Renal cortical epithelial cell (primary cell): ENCODE results near the gene SNX18. TPM values are rescaled to one million over a fixed set of nuclear protein-coding genes. Genes with fewer than 3 reads are reported as not detected.

Experiments used
- DNase-seq: peaks from one replicate; pipeline ENCODE4 v3.0.0-alpha.2; 2011; ENCODE audit warnings: low read depth
- total RNA-seq: library from RNA; depleted of rRNA; stranded (reverse); fragments of >200 nt; gene quantifications from 2 replicates; pipeline ENCODE4 v1.2.3, GENCODE V29; 2014

Gene SNX18
- total RNA-seq, 1 donor from 2014 or later = 16.7 TPM

DNA sequence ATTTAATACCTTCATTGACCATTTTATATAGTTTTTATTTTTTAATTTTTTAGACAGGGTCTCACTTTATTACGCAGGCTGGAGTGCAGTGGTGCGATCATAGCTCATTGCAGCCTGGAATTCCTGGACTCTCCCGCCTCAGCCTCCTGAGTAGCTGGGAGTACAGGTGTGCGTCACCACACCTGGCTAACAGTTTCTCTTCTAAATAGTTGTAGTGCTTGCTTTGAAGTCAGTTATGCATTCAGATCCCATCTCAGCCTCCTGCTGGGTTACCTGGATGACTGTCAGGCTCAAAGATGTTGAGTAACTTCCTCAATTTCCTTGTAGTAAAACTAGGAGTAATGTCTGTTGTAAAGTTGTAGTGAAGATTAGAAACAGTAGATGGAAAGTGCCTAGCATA is 21.4 kb downstream of the SNX18 start:
- DNase-seq = no peak

DNA sequence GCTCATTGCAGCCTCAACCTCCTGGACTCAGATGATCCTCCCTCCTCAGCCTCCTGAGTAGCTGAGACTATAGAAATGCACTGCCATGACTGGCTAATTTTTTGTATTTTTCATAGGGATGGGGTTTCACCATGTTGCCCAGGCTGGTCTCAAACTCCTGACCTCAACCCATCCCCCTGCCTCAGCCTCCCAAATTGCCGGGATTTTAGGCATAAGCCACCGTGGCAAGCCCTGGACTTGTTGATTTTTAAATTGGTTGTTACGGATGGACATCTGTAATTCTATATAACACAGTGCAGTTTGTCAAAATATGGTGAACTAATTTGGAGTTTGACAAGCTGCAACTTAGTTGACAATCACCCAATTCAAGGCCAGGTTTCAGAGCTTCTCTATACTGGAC is 22.7 kb downstream of the SNX18 start:
- no peak for DNase-seq

DNA sequence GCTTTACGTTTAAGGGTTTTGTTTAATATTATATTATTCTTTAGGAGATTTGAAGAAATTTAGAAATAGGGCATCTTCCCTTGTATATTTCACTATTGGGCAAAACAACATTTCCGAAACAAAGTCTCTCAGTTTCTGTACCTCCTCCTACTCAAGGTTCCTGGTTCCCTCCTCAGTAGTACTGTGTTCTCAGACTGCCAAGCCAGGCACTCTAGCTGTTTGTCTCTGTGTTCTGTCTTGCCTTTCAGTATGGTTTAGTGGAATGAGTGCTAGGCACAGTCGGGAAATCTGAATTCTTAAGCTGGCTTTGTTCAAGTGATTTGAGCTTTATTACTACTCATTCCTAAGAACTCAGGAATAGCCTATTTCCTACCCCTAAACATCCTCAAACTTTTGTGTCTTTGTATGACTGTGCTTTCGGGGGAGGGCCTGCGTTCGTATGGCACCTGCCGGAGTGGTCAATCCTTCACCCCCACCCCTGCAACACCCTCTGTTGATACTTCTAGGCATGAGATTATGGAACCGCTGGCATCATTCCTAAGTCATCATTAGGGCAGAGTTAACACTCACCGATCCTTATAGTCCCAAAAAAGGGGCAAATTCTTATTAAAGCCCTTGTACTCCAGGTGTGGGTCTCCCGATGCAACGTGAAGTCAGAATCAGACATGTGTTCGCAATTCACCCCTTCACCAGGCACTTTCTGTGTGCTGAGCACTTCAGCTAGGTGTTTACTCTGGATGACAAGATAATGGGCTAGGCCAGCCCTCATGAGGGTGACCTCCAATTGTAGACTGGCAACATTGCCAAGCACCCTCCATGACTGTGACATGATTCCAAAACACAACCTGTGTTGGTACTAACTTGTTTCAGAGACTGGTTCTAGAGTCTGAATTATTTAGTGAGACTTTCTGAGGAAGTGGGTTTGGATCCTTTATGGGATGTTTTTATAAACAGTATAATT is 24.5 kb downstream of the SNX18 start:
- DNase-seq = no peak

DNA sequence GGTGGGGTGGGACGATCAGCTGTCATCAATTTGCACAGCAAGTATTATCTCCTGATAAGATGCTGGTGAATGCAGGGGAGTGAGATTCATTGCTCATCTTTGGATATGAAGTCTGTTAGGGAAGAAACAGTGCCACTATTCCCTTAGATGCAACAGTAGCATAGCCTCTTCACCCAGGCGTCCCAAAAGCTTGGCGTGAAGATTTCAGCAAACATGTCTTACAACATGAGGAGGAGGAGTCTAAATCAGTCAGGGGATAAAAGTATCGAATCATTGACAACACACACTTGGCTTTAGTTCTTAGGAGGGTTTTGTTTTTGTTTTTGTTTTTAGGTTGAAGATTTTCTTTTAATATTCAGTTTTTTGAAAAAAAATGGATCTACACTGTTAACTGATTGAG is 26.5 kb downstream of the SNX18 start:
- DNase-seq = no peak

DNA sequence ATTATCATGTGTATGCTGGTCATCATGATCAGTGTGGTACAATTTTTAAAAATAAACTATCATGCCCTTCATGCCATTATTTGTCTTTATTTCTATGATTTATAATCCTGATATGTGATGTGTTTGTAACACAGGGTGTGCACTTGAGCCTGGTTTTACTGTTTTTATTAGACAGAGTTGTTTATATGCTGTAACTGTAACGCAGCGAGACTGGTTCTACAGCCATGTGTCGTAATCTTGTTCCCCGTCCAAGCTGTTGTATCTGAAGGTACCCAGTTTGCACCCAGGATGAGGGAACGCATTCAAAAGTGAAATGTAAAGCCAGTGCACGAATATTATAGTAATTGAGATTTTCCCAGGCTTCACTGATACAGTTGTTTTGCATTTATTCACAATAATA is 28.2 kb downstream of the SNX18 start:
- no peak for DNase-seq

DNA sequence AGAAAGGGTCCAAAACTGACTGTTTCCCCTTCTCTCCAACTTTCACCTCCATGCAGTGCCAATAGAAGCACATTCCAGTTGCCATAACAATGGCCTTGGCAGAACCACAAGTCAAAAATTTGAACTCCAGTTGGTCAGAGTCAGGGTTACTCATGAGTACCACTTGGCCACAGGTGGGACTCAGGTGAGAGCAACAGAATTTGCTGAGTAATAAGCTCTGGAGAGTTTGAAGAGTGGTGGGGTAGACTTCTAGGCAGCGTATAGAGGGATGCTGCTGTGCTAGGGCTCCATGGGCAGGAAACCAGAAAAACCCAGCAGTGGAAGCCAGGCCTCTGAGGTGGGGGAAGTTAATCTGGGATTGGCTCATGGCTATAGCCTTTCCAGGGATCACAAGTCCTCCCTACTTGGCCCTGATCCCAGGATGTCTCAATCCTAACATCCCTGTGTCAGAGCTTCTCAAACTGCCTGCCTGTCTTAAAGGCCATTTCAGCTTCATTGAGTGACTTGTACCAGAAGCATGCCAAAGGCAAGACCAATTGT is 30.2 kb downstream of the SNX18 start:
- DNase-seq = peak; percentile 86

DNA sequence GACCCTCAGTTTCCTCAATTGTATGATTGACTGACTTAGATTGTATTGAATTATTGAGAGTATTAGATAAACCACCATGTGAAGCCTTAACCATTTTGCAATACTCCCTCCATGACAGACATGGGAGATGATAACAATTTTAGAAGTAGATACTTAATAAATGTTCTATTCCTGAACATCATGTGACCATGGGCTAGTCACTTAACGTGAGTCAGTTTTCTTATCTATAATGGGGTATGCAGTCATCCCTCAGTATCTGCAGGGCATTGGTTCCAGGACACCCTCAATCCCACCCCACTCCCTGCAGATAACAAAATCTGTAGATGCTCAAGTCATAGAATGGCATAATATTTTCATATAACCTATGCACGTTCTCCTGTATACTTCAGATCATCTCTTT is 31.0 kb downstream of the SNX18 start:
- DNase-seq = no peak

DNA sequence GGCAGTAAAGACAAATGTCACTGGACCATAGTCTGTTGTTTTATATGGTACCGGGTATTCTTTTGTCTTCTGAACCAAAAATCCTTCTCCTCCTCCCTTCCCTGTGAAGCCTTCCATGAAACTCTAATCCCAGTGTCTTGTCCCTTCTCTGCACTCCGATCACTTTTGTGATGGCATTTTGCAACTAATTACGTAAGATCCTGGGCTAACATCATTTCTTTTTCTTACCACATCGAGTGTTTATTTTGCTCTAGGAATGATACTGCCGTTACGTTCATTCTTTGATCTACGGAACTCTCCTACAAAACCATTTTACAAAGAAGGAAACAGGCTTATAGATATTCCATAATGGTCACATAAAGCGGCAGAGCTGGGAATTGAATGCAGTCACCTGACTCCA is 33.7 kb downstream of the SNX18 start:
- DNase-seq = no peak

DNA sequence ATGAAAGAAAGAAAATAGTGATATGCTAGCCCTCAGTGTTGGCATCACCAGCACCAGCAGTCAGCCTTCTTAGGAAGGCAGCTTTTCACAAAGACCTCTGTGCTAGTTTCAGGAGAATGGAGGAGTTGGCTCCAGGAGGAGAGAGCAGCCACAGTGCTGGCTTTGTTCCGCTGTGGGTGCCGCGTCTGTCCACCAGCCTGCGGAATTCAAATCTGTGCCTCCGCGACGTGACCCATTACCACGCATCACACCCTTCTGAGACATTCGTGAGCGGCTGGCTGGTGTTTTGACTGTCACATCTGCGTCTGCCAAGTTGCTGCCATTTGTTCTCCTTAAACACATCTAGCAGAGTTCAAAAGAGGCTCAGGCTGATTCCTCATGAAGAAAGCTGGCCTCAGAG is 34.4 kb downstream of the SNX18 start:
- DNase-seq = no peak

DNA sequence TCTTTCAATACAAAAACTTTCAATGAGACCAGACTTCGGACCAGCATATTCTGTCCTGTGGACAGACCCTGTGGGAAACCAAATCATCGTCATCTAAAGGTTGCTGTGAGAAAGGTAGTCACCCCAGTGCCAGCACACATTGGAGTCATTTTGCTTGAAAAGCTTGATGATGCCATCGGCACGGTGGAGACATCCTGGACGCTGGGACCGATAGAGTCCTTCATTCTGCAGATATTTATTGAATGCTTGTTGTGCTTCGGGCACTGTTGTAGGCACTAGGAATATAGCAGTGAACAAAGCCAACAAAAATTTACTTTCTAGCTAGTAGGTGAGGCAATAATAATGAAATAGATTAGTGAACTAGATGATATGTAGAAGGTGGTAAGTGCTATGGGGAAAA is 34.9 kb downstream of the SNX18 start:
- DNase-seq = no peak

DNA sequence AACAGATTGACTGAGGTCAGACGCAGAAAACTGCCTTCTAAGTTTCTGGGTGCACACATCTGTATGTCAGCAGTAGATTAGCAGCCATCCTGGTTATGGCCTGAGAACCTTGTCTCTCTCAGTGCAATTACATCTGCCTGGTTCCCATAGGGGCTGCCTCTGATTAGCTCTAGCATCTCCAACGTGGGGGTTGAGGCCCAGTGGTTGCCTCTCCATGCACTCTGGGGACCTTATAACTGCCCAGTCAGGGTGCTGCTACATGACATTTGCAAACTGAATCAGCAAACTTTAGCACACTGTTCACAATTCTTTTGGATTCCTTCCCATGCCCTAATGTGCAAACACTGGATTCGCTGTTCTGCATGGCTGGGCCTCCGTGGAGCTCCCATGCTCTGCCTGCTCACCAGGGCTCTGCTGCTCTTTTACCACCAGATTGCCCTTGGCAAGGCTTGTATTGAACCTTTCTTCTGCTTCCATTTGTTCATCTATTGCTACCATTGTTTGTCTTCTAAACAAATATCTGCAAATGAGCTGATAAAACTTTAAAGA is 36.2 kb downstream of the SNX18 start:
- DNase-seq = peak; percentile 76

DNA sequence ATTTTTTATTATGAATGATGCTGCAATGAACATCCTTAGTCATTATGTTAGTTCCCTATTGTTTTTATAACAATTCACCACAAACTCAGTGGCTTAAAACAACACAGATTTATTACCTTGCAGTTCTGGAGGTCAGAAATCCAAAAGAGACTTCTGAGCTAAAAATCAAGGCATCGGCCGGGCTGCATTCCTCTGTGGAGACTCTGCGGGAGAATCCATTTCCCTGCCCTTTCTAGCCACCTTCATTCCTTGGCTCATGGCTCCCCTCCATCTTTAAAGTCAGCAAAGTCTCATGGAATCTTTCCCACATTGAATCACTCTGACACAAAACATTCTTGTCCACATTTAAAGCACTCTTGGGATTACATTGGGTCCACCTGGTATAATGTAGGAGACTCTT is 38.6 kb downstream of the SNX18 start:
- peak; percentile 18 for DNase-seq

DNA sequence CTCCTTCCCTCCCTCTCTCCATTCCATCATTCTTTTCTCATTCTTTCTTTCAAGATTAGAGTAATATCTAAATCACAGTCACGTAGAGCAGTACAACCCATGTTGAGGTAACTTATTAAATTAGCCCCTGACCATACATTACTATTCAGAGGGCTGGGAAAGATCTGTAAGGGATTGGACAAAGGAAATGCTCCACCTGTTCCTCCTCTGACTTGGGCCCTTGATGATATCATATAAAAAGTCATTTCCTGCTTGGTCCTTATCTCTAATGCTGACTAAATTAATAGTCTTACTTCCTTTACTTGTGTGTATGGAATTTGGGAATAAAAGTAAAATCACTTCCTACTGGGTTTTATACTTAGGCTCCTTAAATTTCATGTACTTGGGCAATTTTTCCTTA is 40.8 kb downstream of the SNX18 start:
- DNase-seq = no peak

DNA sequence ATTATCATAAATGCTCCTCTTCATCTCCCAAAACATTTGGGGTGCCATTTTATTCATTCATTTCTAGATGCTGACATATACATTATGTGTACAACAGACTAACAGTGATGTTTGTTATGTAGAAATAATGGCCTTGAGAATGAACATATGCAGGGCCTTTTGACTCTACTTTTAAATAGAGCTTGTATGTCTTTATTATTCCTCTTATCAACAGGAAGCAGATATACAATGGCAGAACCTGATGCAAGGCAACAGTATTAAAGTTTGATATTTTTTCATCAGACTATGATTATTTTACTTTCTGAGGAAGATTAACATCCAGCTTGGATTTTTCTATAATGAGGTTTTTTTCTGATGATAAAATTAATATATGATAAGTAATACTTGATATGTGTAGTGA is 44.1 kb downstream of the SNX18 start:
- no peak for DNase-seq

DNA sequence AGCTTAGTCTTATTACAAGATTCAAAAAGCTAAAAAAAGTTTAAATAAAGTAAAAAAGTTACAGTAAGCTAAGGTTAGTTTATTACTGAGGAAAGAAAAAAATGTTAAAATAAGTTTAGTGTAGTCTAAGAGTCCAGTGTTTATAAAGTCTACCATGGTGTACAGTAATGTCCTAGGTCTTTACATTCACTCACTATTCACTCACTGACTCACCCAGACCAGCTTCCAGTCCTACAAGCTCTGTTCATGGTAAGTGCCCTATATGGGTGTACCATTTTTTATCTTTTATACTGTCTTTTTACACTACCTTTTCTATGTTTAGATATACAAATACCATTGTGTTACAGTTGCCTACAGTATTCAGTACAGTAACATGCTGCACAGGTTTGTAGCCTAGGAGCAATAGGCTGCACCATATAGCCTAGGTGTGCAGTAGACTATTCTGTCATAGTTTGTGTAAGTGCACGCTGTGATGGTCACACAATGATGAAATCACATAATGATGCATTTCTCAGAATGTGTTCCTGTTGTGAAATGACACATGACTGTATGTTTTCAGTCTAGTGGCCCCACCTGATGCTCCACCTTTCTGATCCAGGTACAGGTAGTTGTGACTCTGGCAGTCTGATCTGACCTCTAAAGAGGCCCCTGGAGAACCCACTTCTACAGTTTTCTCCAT is 45.7 kb downstream of the SNX18 start:
- DNase-seq = no peak

DNA sequence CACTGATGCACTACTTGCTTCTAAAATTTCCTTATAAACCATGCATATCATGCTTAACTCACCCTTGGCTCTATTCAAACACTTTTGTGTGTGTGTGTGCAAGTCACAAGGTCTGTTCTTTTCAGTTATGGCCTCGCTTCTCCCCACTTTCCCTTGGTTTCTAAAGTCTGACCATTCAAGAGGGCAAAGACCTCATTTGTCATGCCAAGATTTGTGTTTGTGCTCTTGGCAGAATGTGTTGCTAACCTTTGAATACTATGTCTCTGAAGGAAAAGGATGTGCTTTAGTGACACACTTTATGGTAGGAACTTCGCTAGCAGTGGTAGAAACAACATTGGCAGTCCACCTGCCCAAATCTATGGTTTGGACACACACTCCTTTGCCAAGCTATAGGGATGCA is 50.4 kb downstream of the SNX18 start:
- DNase-seq = no peak

DNA sequence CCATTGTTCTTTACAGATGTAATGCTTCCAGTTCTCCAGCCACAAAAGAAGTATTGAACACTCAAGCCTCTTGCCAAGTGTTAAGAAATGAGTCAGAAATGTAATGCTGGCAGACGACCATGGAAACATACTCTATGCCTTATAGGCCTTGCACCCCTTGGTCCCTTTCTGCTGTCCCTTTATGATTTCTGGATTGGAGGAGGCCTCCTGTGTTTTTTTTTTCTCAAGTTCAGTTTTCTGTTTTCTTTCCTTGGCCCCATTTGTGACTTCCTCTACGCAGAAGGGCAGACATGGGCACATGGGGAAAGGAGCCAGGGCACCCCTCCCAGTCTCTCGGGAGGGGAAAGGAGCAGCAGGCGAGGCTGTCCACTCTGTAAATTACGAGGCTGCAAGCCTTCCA is 53.4 kb downstream of the SNX18 start:
- DNase-seq = peak; percentile 15

DNA sequence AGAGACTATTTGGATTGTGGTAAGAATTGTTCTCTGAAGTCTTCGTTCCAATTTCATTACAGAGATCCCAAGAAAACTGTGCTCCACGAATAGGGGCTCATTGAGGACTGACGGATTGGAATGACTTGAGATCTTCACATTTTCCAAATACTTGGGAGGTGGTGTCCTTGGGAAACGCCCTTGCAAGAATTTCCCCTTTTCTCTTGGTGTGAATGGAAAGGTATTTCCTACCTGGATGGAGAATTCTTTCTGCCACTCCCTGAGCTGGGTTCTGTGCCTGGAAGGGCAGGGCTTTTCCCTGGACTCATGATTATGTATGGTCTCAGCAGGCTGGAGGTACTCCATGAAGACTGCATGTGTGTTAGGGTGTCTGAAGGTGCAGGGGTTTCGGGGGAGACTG is 53.9 kb downstream of the SNX18 start:
- no peak for DNase-seq

DNA sequence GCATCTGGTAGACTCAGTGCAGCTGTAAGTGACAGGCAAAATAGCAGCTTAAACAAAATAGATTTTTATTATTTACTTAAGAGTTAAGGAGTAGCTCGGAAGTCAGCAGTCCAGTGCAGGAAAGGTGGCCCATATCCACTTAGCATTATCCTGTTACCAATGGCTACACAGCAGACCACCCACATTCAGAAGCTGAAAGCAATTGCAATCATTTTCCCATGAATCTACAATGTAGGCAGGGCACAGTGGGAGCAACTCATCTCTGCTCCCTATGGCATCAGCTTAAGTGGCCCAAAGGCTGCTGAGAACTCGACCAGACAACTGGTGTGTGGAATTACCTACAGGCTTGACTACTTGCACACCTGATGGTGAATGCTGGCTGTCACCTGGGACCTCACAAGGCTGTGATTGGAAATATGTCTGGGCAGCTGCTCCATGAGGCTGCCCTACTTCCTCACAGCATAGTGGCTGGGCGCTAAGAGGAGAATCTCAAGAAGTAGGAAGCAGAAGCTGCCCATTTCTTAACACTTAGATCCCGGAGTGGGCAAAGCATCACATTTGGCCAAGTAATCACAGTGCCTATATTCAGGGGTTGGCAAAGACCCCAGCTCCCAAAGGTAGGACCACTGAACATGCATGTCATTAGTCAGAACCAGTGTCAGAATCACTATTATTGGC is 56.4 kb downstream of the SNX18 start:
- DNase-seq = no peak

DNA sequence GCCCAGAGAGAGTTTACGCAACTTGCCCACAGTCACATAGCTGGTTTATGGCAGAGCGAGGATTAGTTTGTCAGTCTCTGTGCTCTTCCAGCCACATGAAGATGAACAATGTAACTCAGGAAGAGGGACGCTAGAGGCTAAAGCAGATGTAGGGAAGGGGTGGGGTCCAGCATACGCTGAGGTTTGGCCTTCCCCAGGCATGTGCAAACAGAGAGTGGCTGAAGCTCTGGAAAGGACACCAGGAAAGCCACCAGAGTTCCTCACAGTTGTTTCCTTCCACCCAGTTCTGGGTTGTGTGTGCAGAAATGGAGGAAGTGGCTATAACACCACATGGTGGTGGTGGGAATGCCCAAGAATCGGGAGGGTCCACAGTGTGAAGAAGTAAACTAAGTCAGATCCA is 60.0 kb downstream of the SNX18 start:
- no peak for DNase-seq

DNA sequence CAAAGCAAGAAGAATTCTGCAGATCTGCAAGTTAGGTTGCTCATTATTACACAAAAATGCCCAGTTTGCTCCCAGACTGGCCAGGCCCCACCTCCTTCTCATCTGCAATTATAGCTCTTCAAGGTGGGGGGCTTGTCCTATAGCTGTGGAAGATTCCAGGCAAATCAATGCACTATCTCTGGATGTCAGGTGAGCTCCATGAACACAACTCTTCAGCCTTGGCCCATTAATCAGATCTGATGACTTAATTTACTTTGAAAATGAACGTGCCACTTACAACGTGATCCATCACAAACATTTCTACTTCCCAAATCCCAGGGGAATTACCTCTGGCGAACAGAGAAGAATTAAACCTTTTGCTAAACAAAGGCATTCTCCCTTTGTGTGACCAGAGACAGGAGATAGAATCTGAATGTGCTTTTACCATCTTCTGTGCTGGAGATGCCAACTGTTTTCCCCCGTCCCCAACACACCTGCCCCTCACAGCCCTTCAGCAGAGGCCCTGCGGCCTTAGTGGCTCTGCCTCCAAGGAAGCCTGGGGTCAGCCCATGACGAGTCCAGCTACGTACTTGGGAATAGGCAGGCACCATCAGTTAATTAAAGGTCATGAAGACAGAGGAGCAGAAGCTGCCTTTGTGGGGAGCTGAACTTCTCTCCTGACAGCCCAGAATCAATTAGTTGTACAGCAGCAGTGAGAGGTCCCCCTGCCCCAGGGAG is 60.5 kb downstream of the SNX18 start:
- no peak for DNase-seq
